Occipital lobe (tissue), 2 donors: ENCODE results near the gene FLT3LG. TPM values are rescaled to one million over a fixed set of nuclear protein-coding genes. Genes with fewer than 3 reads are reported as not detected.

Source experiments
- DNase-seq: peaks from one replicate; lab custom pipeline; 2025; lab: John Stamatoyannopoulos, UW
- total RNA-seq: library from RNA; depleted of rRNA; stranded (reverse); fragments of >200 nt; gene quantifications from one replicate; pipeline ENCODE4 v1.2.3, GENCODE V29; 2014

The FLT3LG gene
- total RNA-seq, 1 donor from 2014 or later, result not detected

- DNase-seq, result no peak
Measured at GRCh38 chr19:49488046-49488862, 14.2 kb downstream of the FLT3LG start.

- no peak for DNase-seq
Measured at GRCh38 chr19:49488863-49489537, 15.0 kb downstream of the FLT3LG start.

- no peak for DNase-seq
Measured at GRCh38 chr19:49489601-49490167, 15.7 kb downstream of the FLT3LG start.

- no peak for DNase-seq
Measured at GRCh38 chr19:49490287-49491029, 16.4 kb downstream of the FLT3LG start.

GRCh38 chr19:49491030-49491803, 17.2 kb downstream of the FLT3LG start:
- DNase-seq, result no peak

GRCh38 chr19:49491804-49492572, 18.0 kb downstream of the FLT3LG start:
- DNase-seq, result no peak

GRCh38 chr19:49492573-49493405, 18.8 kb downstream of the FLT3LG start:
- no peak for DNase-seq

- no peak for DNase-seq
Measured at GRCh38 chr19:49496574-49497008, 22.6 kb downstream of the FLT3LG start.

GRCh38 chr19:49497047-49497788, 23.2 kb downstream of the FLT3LG start:
- no peak for DNase-seq

- DNase-seq, result no peak
Measured at GRCh38 chr19:49497789-49498103, 23.7 kb downstream of the FLT3LG start.

- DNase-seq, result no peak
Measured at GRCh38 chr19:49498475-49498874, 24.5 kb downstream of the FLT3LG start.

GRCh38 chr19:49499030-49499670, 25.1 kb downstream of the FLT3LG start:
- DNase-seq, result no peak

- DNase-seq, result no peak
Measured at GRCh38 chr19:49502866-49503581, 29.0 kb downstream of the FLT3LG start.

- no peak for DNase-seq
Measured at GRCh38 chr19:49503582-49503962, 29.6 kb downstream of the FLT3LG start.

- no peak for DNase-seq
Measured at GRCh38 chr19:49506575-49507105, 32.6 kb downstream of the FLT3LG start.

- DNase-seq, result no peak
Measured at GRCh38 chr19:49507803-49508494, 33.9 kb downstream of the FLT3LG start.
